ENCODE measurements around the gene NDUFA13.

DNA sequence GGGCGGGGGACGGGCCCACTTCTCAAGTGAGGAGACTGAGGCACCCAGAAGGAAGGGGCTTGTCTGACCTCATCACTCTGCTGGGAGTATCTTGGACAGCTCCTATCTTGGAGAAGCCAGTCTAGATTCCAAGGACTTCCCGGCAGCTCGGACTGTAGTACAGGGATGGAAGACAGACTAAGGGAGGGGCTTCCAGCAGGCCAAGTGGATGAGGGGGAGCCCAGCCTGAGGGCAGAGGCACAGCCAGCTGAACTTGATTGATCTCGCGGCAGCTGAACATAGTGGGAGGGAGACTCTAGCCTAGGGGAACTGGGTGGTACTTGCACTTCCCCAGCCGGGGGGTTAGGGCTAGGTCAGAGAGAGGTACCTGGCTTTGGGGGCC lies 22.8 kb downstream of the NDUFA13 start:
- TF ChIP-seq POLR2A (IDR thresholded peaks at IDR 0.05) (no peak), CTCF (IDR thresholded peaks at IDR 0.05) (no peak)
